SW480 (cell line): ENCODE measurements around the gene RNF141.
A peak's percentile ranks its signal among the peaks of the same experiment; 100 is the strongest.

Experiments used
- DNase-seq: peaks from one replicate; pipeline ENCODE4 v3.0.0-alpha.2; 2016; ENCODE audit warnings: low spot score

The RNF141 gene

GRCh38 chr11:10540915-10541560, at the start of gene RNF141:
TSS of gene RNF141 (minus strand) at chr11:10541187. CDS start at chr11:10534158, 7,029 bp downstream.
- DNase-seq = peak; percentile 91

GRCh38 chr11:10590218-10590915, 49.4 kb upstream of the RNF141 start:
- no peak for DNase-seq

GRCh38 chr11:10588904-10589303, 47.9 kb upstream of the RNF141 start:
- DNase-seq = no peak

- DNase-seq = no peak
These were observed 47.0 kb upstream of the RNF141 start for GRCh38 chr11:10587995-10588394.

GRCh38 chr11:10587388-10587787, 46.4 kb upstream of the RNF141 start:
- DNase-seq = no peak

- DNase-seq = no peak
These were observed 43.1 kb upstream of the RNF141 start for GRCh38 chr11:10584071-10584501.

- no peak for DNase-seq
These were observed 40.6 kb upstream of the RNF141 start for GRCh38 chr11:10581481-10582019.

GRCh38 chr11:10580623-10581022, 39.6 kb upstream of the RNF141 start:
- DNase-seq = no peak

- DNase-seq = no peak
These were observed 38.7 kb upstream of the RNF141 start for GRCh38 chr11:10579700-10580099.

- no peak for DNase-seq
These were observed 35.0 kb upstream of the RNF141 start for GRCh38 chr11:10576035-10576398.

- DNase-seq = no peak
These were observed 34.5 kb upstream of the RNF141 start for GRCh38 chr11:10575346-10576034.

- DNase-seq = no peak
These were observed 32.6 kb upstream of the RNF141 start for GRCh38 chr11:10573556-10573955.

- no peak for DNase-seq
These were observed 32.0 kb upstream of the RNF141 start for GRCh38 chr11:10573028-10573427.

GRCh38 chr11:10572533-10572932, 31.5 kb upstream of the RNF141 start:
- DNase-seq = no peak

- no peak for DNase-seq
These were observed 27.5 kb upstream of the RNF141 start, which contains the start of gene LYVE1 for GRCh38 chr11:10568486-10568941. TSS of gene LYVE1 (minus strand) at chr11:10568665. CDS start at chr11:10568532, 133 bp downstream.

- no peak for DNase-seq
These were observed 26.5 kb upstream of the RNF141 start for GRCh38 chr11:10567446-10567845.

GRCh38 chr11:10566257-10566957, 25.4 kb upstream of the RNF141 start:
- DNase-seq = no peak

- no peak for DNase-seq
These were observed 24.5 kb upstream of the RNF141 start for GRCh38 chr11:10565493-10565892.

- no peak for DNase-seq
These were observed 23.8 kb upstream of the RNF141 start for GRCh38 chr11:10564696-10565318.

- DNase-seq = no peak
These were observed 23.0 kb upstream of the RNF141 start for GRCh38 chr11:10564030-10564429.

GRCh38 chr11:10561947-10562346, 21.0 kb upstream of the RNF141 start:
- no peak for DNase-seq
